T-helper 22 cell (primary cell): Measurements from ENCODE around the gene TRMT2A.
"Not testable (repeated sequence)": the region's sequence is repeated elsewhere in the genome, so short reads cannot be mapped to it uniquely, and the experiment has no call there.

ENCODE experiments used
- DNase-seq: peaks from one replicate; pipeline ENCODE4 v3.0.0-alpha.2; 2020; ENCODE audit warnings: low read depth

Gene TRMT2A

GRCh38 chr22:20084547-20085413 lies 32.2 kb downstream of the TRMT2A start:
- no peak for DNase-seq

GRCh38 chr22:20083891-20084546 lies 33.0 kb downstream of the TRMT2A start:
- no peak for DNase-seq

GRCh38 chr22:20083157-20083890 lies 33.7 kb downstream of the TRMT2A start:
- DNase-seq = no peak

DNA sequence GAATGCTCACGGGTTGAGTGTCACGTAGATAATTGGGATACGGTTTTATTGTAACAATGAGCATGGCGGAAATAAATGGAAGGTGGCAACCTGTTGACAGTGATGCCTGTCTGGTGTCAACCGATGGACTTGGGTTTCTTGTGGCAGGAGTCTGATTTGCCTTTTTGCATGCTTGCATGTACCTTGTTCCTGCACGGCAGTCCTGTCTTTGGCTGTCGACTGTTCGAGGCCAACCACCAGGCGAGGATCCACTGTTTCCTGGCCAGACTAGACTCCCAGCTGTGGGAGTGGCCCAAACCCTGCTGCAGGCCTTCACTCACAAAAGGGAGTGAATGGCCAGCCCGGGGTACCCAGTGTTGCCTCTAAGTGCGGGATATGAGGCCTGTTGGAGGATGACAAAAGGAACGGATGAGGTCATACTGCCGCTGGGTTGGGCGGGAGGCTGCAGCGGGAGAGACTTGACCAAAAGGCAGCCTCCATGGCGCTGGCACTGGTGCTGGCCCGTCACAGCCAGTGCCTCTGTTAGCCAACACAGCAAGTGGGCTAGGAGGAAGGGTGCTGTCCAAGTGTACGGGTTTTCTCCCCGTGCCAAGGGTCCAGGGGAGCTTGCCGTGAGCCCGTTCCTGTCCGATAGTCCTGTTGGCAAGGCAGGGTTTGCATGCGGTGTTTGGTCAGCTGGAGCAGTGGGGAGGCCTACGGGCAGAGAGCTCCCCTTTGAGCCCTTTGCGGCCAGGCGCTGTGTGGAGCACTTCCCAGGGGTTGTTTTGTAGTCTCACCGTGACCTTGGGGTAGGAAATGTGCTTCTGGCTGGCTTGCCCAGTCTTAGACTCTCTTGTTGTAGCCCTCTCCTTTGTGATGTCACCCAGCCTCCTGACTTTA lies 36.0 kb downstream of the TRMT2A start:
- no peak for DNase-seq

- peak; percentile 65 for DNase-seq
Measured at GRCh38 chr22:20080445-20080775, 36.6 kb downstream of the TRMT2A start.

- peak; percentile 56 for DNase-seq
Measured at GRCh38 chr22:20079745-20080444, 37.1 kb downstream of the TRMT2A start, which contains the start of gene DGCR8. Gene DGCR8, plus strand, starts transcription at chr22:20080241. Its CDS starts 5,723 bp downstream, at chr22:20085964.

GRCh38 chr22:20076627-20077172 lies 40.3 kb downstream of the TRMT2A start:
- DNase-seq = no peak

DNA sequence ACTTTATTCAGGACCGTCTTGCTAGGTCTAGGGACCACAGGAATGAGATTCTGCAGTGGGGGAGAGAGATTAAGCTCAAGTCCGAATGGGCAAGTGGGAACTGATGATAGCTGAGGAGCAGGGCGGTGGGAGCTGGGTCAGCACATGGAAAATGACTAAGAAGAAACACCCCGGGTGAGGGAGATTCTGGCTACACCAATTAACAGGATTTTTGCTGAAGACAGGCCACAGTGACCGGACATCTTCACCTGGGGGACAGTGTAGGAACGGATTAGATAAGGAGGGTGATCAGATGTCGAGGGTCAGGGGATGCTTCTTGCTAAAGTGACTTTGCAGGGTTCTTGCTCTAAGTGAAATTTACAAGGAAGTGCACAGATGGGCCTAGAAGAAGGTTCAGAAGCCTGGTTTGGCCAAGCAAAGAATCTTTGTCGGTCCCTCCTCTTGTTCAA lies 45.5 kb downstream of the TRMT2A start:
- DNase-seq = no peak

GRCh38 chr22:20069331-20070042 lies 47.5 kb downstream of the TRMT2A start:
- no peak for DNase-seq

DNA sequence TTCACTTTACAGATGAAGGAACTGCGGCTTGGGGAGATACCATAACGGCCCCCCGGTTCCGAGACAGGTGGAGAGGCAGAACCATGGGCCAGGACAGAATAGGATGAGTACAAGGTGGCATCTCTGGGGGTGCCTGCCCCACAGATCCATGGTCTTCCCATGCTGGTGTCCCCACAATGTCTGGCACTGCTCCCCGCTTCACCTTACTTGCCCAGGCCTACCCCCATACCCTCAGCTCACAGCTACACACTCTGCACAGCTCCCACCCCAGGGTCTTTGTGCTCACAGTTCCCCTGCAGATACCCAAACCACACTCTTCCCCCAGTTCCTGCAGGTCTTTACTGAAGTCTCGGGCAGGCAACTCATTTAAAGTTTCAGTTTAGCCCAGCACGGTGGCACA lies 48.4 kb downstream of the TRMT2A start:
- no peak for DNase-seq

DNA sequence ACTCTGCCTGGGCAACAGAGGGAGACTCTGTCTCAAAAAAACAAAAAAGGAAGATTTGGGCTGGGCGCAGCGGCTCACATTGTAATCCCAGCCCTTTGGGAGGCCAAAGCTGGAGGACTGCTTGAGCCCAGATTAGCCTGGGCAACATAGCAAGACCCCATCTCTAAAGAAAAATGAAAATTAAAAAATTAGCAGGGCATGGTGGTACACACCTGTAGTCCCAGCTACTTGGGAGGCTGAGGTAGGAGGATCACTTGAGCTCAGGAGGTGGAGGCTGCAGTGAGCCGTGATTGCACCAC lies 49.7 kb downstream of the TRMT2A start:
- not testable (repeated sequence) for DNase-seq

DNA sequence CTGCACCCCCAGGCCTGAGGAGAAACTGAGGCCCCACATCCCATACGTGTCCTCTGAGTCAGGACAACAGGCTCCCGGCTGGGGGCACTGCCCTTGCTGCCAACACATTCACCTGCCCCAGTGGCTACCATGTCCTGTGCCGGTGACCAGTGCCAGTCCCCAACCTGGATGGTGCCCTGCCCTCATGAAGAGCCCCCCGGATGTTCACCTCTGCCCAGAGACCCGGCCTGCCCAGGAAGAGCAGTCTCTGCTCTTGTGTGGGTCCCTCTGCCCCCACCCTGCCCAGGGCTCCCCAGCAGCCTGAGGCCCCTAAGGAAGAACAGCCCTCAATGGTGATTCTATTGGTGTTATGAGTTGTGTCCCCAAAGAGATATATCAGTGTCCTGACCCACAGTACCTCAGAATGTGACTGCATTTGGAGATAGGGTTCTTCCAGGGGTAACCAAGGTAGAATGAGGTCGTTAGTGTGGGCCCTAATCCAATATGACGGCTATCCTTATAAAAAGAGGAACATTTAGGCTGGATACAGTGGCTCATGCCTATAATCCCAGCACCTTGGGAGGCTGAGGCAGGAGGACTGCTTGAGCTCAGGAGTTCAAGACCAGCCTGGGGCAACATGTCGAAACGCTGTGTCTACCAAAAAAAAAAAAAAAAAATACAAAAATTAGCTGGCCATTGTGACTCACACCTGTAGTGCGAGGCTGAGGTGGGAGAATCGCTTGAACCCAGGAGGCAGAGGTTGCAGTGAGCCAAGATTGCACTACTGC lies 50.2 kb downstream of the TRMT2A start:
- no peak for DNase-seq

DNA sequence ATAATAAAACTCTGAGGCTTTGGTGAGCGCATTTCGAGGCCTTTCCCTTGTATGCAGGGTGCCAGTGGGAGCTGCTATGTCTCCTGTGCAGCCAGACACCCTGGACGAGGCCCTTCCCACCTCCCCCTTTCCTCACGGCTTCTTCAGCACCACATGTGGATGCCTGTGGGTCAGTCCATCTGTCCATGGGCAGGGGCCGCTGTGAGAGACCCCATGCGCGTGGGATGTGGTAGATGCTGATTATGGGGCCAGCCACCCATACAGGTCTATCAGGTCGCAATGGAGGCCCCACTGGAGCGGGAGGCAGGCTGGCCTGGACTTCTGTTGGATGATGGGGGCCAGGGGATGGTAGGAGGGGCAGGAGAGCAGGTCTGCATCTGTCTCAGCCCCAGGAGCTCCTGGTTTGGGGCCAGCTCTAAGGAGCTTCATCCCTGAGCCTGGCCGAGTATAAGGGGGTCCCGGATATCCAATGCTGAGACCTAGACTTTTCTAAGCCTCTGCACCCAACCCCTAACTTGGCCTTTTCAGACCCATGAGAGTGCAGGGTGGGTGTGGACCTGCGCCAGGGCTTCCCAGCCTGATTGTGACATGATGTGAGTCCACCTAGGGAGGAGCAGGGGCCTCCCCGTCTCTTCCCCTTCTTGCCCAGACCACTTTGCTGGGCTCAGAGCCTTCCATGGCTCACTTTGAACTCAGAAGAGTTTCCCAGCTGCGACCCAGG lies 51.0 kb downstream of the TRMT2A start:
- DNase-seq = no peak

GRCh38 chr22:20064545-20065262 lies 52.3 kb downstream of the TRMT2A start:
- no peak for DNase-seq

- no peak for DNase-seq
Measured at GRCh38 chr22:20064140-20064480, 52.9 kb downstream of the TRMT2A start.

- no peak for DNase-seq
Measured at GRCh38 chr22:20063271-20064139, 53.5 kb downstream of the TRMT2A start.

GRCh38 chr22:20062766-20063083 lies 54.3 kb downstream of the TRMT2A start:
- DNase-seq = no peak
